Stimulated activated CD4-positive, alpha-beta T cell treated with anti-CD3 and anti-CD28 coated beads, Interleukin-1b, Interleukin-23, amount 100 ng/mL, for 48 hours (primary cell): ENCODE measurements around the gene RELN.

ENCODE experiments used
- DNase-seq: peaks from one replicate; pipeline ENCODE4 v3.0.0-alpha.2; 2020

Gene RELN

DNA sequence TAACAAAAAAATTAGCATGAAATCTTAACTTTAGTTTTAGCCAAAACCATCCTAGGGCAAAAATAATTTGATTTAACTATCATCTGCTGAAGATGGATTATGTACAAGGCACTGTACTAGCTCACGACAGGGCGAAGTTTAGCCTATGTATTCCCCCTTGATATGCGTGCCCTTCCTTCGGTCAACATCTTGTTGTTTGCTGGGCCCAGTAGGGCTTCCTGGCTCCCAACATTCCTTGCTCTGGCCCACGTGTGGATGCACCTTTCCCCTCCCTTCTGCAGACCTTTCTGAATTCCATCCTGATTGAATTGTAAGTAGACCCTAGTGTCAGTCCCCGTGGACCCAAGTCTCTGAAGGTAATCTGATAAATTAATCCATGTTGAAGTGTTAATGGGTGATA is 212.0 kb downstream of the RELN start:
- DNase-seq = no peak

GRCh38 chr7:103773726-103774125 is 215.7 kb downstream of the RELN start:
- DNase-seq = no peak

DNA sequence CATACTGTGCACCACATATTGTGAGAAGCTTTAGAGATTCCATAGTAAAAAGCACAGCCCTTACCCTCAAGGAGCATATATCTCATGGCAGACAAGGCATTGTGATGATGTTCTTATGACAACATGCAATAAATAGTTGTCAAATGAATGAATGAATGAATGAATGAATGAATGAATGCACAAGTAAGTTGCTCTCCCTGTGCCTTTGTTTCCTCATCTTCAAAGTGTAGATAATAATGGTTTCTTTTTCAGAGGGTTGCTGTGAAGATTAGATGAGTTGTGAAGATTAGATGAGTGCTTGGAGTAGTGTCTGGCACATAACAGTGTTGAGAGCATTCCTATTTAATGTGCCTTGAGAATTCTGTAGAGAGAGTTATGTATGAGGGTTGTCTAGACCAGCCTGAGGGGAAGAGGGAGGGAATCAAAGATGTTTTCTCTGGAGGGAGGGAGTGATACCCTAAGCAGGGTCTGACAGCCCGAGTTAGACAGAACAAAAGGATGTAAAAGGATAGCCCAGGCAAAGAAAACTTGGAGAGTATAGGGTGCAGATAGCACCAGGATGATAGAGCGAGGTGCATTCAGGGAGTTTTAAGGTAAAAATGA is 217.2 kb downstream of the RELN start:
- DNase-seq = no peak

- no peak for DNase-seq
These were observed 218.2 kb downstream of the RELN start for GRCh38 chr7:103771294-103771693.

DNA sequence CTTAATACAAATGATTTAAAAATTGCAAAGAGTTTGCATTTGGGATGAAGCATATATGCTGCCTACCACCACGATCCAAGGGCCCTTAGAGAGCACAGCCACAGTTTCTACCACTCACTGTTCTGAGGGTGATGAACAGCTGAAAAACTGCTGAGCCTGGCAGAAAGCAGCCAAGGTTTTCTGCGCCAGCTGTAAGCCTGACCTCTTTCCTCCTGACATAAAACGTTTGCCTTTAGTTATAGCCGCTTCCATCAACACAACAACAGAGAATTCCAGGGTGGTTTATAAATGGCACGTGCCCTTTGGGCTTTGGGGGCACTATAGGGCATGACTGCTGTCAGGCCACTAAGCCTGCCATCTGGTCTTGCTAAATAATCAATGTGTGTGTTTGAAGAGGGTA is 222.8 kb downstream of the RELN start:
- no peak for DNase-seq

GRCh38 chr7:103765901-103766300 is 223.6 kb downstream of the RELN start:
- no peak for DNase-seq

GRCh38 chr7:103764901-103765300 is 224.6 kb downstream of the RELN start:
- no peak for DNase-seq

GRCh38 chr7:103762877-103763276 is 226.6 kb downstream of the RELN start:
- no peak for DNase-seq

- DNase-seq = no peak
These were observed 227.2 kb downstream of the RELN start for GRCh38 chr7:103762065-103762760.

DNA sequence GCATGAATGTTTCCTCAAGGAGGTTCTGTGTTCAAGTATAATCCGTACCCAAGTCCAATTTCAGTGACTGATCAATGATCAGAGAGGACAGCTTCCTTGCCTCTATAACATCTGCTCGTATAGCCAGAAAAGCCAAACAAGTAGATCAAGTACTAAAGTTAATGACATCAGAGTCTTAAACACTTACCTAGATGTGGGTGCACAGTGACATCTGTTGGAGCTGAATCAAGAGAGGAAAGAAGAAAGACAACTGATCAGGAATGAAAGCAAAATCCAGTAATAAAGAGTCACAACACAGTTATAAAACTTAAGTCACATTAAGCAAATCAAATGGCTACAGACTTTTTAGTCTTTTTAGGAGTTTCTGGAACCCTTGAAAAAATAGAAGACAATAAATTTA is 236.5 kb downstream of the RELN start:
- no peak for DNase-seq

GRCh38 chr7:103751311-103751880 is 238.1 kb downstream of the RELN start:
- DNase-seq = no peak

DNA sequence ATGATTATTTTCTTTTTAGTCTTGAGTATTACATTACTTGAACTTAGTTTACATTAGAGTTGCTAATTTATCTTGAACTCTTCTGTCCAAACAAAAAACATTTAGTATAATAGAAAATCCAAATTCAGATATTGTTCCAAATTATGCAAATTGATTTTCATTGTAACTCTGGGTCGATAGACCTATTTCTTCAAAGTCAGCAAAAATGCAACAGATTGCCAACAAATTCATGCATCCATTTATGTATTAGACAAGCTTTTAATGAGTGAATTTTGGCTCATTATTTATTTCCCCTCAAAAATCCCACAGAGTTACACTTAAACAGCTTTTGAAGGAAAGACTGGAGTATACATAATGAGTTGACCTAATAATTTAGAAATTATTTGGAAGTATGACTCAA is 240.8 kb downstream of the RELN start:
- DNase-seq = no peak

GRCh38 chr7:103735377-103735776 is 254.1 kb downstream of the RELN start:
- no peak for DNase-seq

DNA sequence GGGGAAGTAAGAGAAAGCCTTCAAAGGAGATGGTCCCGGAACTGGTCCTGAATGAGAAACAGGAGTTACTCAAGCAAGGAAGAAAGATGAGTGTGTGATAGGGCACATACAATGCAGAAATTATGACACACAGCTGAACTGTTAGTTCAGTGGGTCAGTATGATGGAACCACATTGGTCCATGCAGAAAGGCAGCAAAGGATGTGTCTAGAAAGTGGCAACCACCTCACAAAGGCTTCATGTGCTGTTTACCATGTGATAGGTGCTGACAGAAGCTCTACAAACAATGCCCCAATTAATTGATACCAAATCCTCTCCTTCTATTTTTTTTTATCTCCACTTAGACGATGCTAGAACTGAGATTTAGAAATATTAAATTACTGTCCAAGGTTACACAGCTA is 258.3 kb downstream of the RELN start:
- no peak for DNase-seq

DNA sequence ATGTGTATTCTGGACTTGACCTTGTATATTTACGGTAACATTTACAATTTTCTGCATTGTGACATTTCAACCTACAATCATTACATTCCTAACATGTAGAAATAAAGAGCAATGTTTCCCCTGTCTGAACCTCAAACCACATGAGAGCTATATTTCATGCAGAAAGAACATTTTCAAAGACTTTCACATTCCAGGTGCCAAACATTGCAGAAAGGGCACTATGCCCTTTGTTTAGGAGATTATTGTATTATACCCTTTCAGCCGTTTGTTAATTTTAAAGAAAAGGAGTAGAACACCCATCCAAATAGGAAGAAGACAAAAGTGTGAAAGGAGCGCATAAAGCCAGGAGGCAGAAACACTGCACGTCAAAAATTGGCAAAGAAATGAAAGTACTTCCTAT is 260.4 kb downstream of the RELN start:
- DNase-seq = no peak

GRCh38 chr7:103727982-103728610 is 261.4 kb downstream of the RELN start:
- DNase-seq = no peak

DNA sequence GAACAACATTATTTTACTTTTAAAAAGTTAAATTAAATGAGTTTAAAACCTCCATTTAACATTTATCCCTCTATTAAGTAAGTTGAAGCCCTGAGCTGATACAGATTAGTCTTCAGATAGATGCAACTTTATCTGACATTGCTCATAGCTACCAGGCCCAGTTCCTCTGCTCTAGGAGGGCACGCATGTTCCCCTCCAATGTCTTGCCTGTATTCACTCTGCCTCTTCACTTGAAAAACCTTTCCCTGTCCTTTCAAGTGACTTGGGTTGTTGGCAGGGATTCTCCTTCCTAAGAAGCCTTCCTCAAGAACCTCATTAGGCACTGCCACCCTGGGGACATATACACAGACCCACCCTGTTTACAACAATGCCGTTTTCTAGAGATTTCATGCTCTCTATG is 270.4 kb downstream of the RELN start:
- no peak for DNase-seq

- no peak for DNase-seq
These were observed 270.9 kb downstream of the RELN start for GRCh38 chr7:103718482-103719061.

DNA sequence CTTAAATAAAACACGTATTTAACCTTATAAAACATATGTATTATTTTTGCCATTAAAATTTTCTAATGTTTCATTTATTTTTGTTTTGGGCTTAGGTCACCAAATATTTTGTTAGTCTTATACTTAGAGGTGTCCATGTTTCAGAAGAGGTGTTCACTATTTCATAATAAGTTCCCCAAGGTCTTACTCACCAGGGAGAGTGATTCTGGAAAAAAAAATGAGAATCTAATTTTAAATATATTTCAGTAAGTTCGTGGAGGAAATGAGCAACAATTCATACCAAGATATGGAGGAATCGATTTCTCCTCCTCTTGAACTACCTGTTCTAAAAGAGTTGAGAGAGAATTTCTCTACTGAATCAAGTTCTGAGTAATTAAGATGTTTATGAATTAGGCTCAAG is 271.9 kb downstream of the RELN start:
- DNase-seq = no peak

DNA sequence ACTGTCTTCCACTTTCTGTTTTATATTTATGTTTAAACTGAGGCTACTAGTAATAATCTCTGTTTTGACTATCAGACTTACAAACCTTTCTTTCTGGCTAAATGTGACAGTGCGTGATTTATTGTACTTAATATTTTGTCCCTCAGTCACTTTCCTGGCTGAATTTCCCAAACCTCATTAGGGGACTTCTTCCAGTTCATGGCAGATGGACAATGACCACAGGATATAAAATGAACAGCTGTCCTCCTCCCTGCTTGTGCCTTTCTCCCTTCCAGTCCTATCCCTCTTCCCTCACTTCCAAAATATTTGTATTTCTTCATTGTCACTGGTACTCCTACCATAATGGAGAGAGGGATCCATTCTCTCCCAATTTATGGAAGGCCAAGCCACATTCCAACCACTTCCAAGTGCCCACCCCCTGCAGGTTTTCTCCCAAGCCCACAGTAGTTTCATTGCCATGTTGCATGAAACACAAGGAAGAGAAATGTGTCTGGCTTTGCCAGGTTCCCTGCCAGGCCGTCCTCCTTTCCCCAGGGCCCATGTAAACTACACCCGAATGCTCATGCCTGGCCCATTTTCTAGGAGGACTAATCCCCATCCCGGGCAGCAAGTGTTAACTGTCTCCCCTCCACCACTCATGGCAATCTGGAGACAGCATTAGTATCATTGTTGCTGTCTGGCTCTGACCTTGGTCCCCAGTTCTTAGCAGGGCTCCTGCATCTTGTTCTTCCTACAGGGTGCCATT is 273.9 kb downstream of the RELN start:
- DNase-seq = no peak

DNA sequence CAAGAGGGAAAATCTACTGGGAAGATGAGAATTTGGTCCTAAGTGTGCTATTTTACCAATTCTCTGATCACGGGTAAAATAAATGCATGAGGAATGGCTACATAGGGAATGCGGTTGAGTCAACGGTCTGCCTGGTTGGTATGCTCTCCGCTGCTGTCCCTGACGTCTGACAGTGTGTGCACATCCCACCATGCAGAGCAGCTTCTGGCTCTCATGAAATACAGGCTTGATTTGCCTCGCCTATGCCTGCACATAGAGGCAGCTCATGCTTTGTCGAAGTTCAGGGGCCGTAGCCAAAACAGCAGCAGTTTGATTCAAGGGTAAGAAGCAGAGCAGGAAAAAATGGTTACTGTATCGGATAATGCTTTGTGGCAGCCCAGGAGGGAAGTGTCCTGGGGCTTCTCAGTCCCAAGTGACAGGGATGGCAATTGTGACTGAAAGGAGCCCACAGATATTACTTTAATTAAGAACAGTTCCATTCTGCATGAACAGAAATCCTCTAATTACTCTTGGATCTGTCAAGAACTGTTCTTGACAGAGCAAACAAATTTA is 275.0 kb downstream of the RELN start:
- no peak for DNase-seq

DNA sequence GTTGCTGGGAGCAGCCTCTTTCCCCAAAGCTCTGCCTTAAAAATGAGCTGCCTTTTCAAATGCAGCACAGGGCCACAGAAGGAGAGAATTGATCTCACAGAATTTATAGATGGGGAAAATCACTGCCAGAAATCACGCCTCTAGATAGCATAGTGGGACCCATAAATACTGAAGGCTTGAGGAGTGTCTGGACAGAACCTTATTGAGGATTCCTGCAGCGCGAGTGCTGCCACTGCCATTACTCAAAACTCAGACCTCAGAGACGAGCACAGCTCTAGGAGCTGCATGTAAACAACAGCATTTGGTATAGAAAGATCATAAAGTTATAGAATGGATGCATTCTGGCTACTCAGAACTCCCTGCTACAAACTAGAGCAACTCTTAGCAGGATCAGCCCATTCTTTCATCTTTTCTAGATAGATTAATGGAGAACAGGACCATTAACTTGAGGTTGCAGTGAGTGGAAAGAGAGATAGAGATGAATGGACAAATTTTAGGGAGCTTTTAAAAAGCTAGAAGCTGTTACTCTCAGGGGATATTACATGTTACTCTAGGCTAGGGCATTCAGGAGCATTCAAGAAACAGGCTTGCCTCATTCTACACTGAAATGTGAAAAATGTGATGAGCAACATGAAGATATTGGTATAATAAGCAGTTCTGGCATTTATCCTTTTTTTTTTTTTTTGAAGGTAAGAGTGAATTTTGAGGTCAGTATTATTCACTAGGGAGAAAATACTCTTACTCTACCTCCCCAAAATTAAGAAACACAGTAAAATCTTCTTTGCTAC is 276.3 kb downstream of the RELN start:
- no peak for DNase-seq
